A549 (cell line): ENCODE results near the gene ARHGAP19.
A peak's percentile ranks its signal among the peaks of the same experiment; 100 is the strongest.

ENCODE experiments used
- CEBPB ChIP-seq, 2 experiments: fragments of >200 bp in 1 of 2; sonication (Bioruptor Twin) in 1 of 2; formaldehyde crosslinking in 1 of 2; IDR thresholded peaks; 2 replicates each; pipeline ENCODE4 v1.6.1; 2012 to 2016
- CHD2 ChIP-seq: fragments of 150-350 bp; IDR thresholded peaks from 2 replicates; pipeline ENCODE4 v1.6.1; 2014; ENCODE audit warnings: low read length; ENCODE audit not compliant: partially characterized antibody
- CTCF ChIP-seq: fragments of >200 bp; sonication (Bioruptor Twin); formaldehyde crosslinking; IDR thresholded peaks from 3 replicates; pipeline ENCODE4 v1.5.1; 2016
- EP300 ChIP-seq, 2 experiments: fragments of >200 bp; sonication (Bioruptor Twin); formaldehyde crosslinking; IDR thresholded peaks; 2 replicates in 1 of 2; 3 replicates in 1 of 2; pipeline ENCODE4 v1.6.1; 2016 to 2017
- MAX ChIP-seq: IDR thresholded peaks from 2 replicates; pipeline ENCODE4 v1.6.1; 2012
- MAZ ChIP-seq: fragments of 150-350 bp; IDR thresholded peaks from 2 replicates; pipeline ENCODE4 v1.6.1; 2014; ENCODE audit warnings: antibody characterized with exemption, low read depth, low read length, borderline replicate concordance
- MYC ChIP-seq: IDR thresholded peaks from 2 replicates; pipeline ENCODE4 v1.6.1; 2012; ENCODE audit warnings: mild to moderate bottlenecking, inconsistent platforms, low read length, improper control_type of control experiment, borderline replicate concordance
- PHF8 ChIP-seq: fragments of 200-600 bp; sonication (generic); IDR thresholded peaks from 2 replicates; pipeline ENCODE4 v1.6.1; 2016; ENCODE audit warnings: low read depth, mild to moderate bottlenecking, antibody characterized with exemption, moderate library complexity, borderline replicate concordance
- POLR2A ChIP-seq: IDR thresholded peaks from 2 replicates; pipeline ENCODE4 v1.6.1; 2012; ENCODE audit warnings: mild to moderate bottlenecking, low read length
- SMC3 ChIP-seq: fragments of >200 bp; sonication (Bioruptor Twin); formaldehyde crosslinking; IDR thresholded peaks from 3 replicates; pipeline ENCODE4 v1.6.1; 2018; ENCODE audit warnings: inconsistent platforms
- SREBF2 ChIP-seq: fragments of 450-650 bp; IDR thresholded peaks from 2 replicates; pipeline ENCODE4 v1.6.1; 2014; ENCODE audit warnings: mild to moderate bottlenecking, moderate library complexity
- USF2 ChIP-seq: fragments of 450-650 bp; IDR thresholded peaks from 2 replicates; pipeline ENCODE4 v1.6.1; 2014; ENCODE audit warnings: antibody characterized with exemption
- TF ChIP-seq, protein P1 (sequence below): IDR thresholded peaks from 2 replicates; pipeline ENCODE4 v1.6.1; 2012; ENCODE audit warnings: low read depth, borderline replicate concordance
- TF ChIP-seq, protein P2 (sequence below): IDR thresholded peaks from 2 replicates; pipeline ENCODE4 v1.6.1; 2012

DNA sequence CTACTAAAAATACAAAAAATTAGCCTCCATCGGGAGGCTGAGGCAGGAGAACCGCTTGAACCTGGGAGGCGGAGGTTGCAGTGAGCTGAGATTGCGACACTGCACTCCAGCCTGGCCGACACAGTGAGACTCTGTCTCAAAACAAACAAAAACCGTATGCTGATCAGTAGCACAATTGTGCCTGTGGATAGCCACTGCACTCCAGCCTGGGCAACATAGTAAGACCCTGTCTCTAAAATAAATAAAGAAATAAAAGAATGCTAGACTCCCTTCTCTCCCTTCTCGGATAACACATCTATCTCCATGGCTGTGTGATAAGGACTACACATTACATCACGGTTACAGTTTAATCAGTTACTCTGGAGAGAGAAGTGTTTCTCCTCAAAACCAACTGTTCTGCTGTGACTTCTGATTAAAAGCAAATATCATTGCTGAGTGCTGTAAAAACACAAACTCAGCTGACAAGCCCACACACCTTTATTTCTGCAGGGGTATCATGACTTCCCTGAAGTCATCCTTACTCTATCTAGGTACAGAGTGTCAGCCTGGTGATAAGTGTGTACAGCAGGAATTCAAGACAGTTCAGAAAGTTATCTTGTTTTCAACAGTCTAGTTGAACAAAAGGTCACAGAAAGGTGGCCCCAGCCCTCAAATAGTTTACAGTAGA is 5.3 kb upstream of the ARHGAP19 start:
- TF ChIP-seq MAX: no peak
- TF ChIP-seq POLR2A: no peak
- no peak for TF ChIP-seq CTCF
- TF ChIP-seq, protein P1, sequence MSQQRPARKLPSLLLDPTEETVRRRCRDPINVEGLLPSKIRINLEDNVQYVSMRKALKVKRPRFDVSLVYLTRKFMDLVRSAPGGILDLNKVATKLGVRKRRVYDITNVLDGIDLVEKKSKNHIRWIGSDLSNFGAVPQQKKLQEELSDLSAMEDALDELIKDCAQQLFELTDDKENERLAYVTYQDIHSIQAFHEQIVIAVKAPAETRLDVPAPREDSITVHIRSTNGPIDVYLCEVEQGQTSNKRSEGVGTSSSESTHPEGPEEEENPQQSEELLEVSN: no peak
- TF ChIP-seq USF2: no peak
- TF ChIP-seq CEBPB (IDR thresholded peaks at IDR 0.05): peak; percentile 78 to 88
- TF ChIP-seq, protein P2, sequence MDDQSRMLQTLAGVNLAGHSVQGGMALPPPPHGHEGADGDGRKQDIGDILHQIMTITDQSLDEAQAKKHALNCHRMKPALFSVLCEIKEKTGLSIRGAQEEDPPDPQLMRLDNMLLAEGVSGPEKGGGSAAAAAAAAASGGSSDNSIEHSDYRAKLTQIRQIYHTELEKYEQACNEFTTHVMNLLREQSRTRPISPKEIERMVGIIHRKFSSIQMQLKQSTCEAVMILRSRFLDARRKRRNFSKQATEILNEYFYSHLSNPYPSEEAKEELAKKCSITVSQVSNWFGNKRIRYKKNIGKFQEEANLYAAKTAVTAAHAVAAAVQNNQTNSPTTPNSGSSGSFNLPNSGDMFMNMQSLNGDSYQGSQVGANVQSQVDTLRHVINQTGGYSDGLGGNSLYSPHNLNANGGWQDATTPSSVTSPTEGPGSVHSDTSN: no peak
- no peak for TF ChIP-seq SREBF2
- TF ChIP-seq CHD2: no peak
- TF ChIP-seq EP300 (IDR thresholded peaks at IDR 0.05): no peak
- no peak for TF ChIP-seq MAZ
- TF ChIP-seq PHF8: no peak
- TF ChIP-seq SMC3: no peak
- TF ChIP-seq MYC: no peak
